ENCODE measurements around the gene TAPT1. TPM values are rescaled to one million over a fixed set of nuclear protein-coding genes. Genes with fewer than 3 reads are reported as not detected.

The TAPT1 gene
- total and polyA plus RNA-seq, 2 of the 13 experiments (the other 11 are each of a cell fraction or from before 2014, with no cell fraction given) = 24.5 to 25.3 TPM

DNA sequence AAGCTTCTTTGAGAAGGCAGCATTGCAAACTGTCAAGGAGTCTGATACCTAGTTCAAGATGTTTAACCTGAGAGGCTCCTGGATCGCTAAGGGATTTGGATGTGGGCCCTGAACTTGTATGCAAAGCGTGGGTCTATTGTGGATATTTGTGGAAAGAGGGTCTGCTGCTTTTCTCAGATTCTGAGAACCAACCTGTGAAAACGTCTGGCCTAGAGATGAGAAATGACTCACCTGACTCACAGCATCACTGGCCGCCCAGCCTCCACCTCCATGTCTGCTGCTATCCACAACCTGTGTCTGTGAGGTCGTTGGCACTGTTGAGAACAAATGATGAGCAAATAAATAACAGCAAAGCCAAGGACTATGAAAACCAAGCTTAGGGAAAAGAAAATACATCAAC, 109.1 kb downstream of the TAPT1 start:
- ChIA-PET CTCF (ENCODE audit: low intra/inter-chr PET ratio, low total read pairs) (no interaction called here), POLR2A (interaction anchor here (1.3 to 1.9 kb wide), 2 partner anchors 24 to 35 kb away, joined by 3 to 9 read pairs; no protein-coding TSS in a partner anchor)
- TF ChIP-seq, protein P1, sequence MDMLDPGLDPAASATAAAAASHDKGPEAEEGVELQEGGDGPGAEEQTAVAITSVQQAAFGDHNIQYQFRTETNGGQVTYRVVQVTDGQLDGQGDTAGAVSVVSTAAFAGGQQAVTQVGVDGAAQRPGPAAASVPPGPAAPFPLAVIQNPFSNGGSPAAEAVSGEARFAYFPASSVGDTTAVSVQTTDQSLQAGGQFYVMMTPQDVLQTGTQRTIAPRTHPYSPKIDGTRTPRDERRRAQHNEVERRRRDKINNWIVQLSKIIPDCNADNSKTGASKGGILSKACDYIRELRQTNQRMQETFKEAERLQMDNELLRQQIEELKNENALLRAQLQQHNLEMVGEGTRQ (IDR thresholded peaks at IDR 0.05; ENCODE audit: low read depth, low read length) = no peak
- TF ChIP-seq, protein P1 (CRISPR knock-in tag; IDR thresholded peaks at IDR 0.05; ENCODE audit: borderline replicate concordance) = no peak
- TF ChIP-seq ZNF251 (CRISPR knock-in tag; IDR thresholded peaks at IDR 0.05) (no peak), KAT8 (CRISPR knock-in tag; IDR thresholded peaks at IDR 0.05) (no peak)
- no peaks in the 10 kb centered on the region for H3K36me3 ChIP-seq (replicated peaks in 1 of 2; ENCODE audit: control insufficient read depth in 1 of 2, insufficient read depth in 2 of 2, low read length in 2 of 2)
- DNase-seq (ENCODE audit: low spot score) (no peak), ATAC-seq (no peak), FAIRE-seq (no peak)
- peaks cover 64% of the 10 kb centered on the region for H3K4me1 ChIP-seq (ENCODE audit: insufficient read depth, low read length)
- no peak overlapping the region for H2AFZ ChIP-seq (ENCODE audit: low read length)
- H3K4me2 ChIP-seq (ENCODE audit: low read depth, low read length) = peak overlapping the region; percentile 74
- 55% methylated on average over 5 of the region's 5 CpGs for WGBS (ENCODE audit: low lambda C conversion rate)
- H3K9me3 ChIP-seq (ENCODE audit: low read length) = no peaks in the 10 kb centered on the region
- BruUV-seq (replicated peaks) = no TSS peak
- no peaks in the 10 kb centered on the region for H3K79me2 ChIP-seq (ENCODE audit: insufficient read depth, low read length)
- H3K27me3 ChIP-seq (ENCODE audit: control insufficient read depth in 1 of 2, insufficient read depth in 2 of 2, low read length in 2 of 2) = no peaks in the 10 kb centered on the region; a peak in 1 of 5 replicates
- peak overlapping the region; percentile 31 for H3K27ac ChIP-seq (ENCODE audit: extremely low read length, insufficient read depth, low read length)
- in situ Hi-C loops (cut with HindIII; ENCODE audit: extremely low pct_ligation_motif_present, low pct_unique_long_range_greater_than_20kb) (no loop called here), intact Hi-C loops (cut with micrococcal nuclease; ENCODE audit: unreplicated experiment) (loop anchor here (10.0 kb wide), 1 partner anchor 48 kb away; no protein-coding TSS in a partner anchor)
- peak overlapping the region in 1 of 3 experiments; percentile 25; a peak in 1 of 6 replicates for H3K4me3 ChIP-seq (replicated peaks in 1 of 3; ENCODE audit: insufficient read depth in 1 of 3, low read depth in 2 of 3, low read length in 3 of 3)
- no peaks in the 10 kb centered on the region for H4K20me1 ChIP-seq (ENCODE audit: insufficient read depth, low read length)
- no peak overlapping the region for H3K9ac ChIP-seq (ENCODE audit: insufficient read depth, low read depth, low read length)

DNA sequence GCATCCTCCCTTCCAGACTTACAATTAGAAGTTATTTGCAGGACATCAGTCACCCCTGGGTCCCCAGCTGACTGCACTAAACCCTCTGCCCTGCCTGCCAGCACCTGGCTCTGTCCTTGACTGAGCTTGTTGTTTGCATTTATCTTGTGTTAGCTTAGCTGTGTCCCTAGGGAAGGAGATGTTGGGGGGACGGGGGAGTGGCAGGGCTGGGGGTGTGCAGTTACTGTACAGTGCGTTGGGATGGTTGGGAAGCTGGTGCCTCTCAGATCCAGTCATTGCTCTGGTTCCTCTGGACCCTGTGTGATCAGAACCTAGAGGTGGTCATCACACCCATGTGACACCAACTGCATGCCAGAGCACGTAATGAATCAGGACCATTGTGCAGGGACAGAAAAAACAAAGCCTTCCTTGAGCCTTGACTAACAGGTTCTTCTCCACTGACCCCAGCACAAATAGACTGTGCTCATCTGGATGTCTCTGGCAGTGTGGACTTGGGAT, 109.7 kb downstream of the TAPT1 start:
- intact Hi-C loops (cut with micrococcal nuclease; ENCODE audit: unreplicated experiment) = loop anchor here (10.0 kb wide), 1 partner anchor 48 kb away; no protein-coding TSS in a partner anchor
- WGBS (ENCODE audit: low lambda C conversion rate) = 0% methylated on average over 2 of the region's 3 CpGs
- FAIRE-seq = peak; percentile 52
- TF ChIP-seq ZFP62 (CRISPR knock-in tag; IDR thresholded peaks at IDR 0.05) (no peak), NCOA2 (CRISPR knock-in tag; IDR thresholded peaks at IDR 0.05) (peak; percentile 50; the same call in 1 of the 2 replicates), ZSCAN12 (CRISPR knock-in tag; IDR thresholded peaks at IDR 0.05) (no peak), HMG20A (CRISPR knock-in tag; IDR thresholded peaks at IDR 0.05; ENCODE audit: borderline replicate concordance) (no peak), NBN (conservative IDR thresholded peaks at IDR 0.05) (no peak), ZNF205 (CRISPR knock-in tag; IDR thresholded peaks at IDR 0.05) (no peak), PRPF4 (IDR thresholded peaks at IDR 0.05; ENCODE audit: low read depth, low read length, poor library complexity, severe bottlenecking) (no peak)
- TF ChIP-seq, protein P2, sequence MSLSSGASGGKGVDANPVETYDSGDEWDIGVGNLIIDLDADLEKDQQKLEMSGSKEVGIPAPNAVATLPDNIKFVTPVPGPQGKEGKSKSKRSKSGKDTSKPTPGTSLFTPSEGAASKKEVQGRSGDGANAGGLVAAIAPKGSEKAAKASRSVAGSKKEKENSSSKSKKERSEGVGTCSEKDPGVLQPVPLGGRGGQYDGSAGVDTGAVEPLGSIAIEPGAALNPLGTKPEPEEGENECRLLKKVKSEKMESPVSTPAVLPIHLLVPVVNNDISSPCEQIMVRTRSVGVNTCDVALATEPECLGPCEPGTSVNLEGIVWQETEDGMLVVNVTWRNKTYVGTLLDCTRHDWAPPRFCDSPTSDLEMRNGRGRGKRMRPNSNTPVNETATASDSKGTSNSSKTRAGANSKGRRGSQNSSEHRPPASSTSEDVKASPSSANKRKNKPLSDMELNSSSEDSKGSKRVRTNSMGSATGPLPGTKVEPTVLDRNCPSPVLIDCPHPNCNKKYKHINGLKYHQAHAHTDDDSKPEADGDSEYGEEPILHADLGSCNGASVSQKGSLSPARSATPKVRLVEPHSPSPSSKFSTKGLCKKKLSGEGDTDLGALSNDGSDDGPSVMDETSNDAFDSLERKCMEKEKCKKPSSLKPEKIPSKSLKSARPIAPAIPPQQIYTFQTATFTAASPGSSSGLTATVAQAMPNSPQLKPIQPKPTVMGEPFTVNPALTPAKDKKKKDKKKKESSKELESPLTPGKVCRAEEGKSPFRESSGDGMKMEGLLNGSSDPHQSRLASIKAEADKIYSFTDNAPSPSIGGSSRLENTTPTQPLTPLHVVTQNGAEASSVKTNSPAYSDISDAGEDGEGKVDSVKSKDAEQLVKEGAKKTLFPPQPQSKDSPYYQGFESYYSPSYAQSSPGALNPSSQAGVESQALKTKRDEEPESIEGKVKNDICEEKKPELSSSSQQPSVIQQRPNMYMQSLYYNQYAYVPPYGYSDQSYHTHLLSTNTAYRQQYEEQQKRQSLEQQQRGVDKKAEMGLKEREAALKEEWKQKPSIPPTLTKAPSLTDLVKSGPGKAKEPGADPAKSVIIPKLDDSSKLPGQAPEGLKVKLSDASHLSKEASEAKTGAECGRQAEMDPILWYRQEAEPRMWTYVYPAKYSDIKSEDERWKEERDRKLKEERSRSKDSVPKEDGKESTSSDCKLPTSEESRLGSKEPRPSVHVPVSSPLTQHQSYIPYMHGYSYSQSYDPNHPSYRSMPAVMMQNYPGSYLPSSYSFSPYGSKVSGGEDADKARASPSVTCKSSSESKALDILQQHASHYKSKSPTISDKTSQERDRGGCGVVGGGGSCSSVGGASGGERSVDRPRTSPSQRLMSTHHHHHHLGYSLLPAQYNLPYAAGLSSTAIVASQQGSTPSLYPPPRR (CRISPR knock-in tag; IDR thresholded peaks at IDR 0.05; ENCODE audit: borderline replicate concordance) = 0 out of 2 replicates have a peak, but pooled peaks have one; percentile 31

More for the DNA sequence above, 109.7 kb downstream of the TAPT1 start:
- in situ Hi-C loops (cut with HindIII; ENCODE audit: extremely low pct_ligation_motif_present, low pct_unique_long_range_greater_than_20kb) = no loop called here
- H3K79me2 ChIP-seq (ENCODE audit: insufficient read depth, low read length) = no peaks in the 10 kb centered on the region
- peak overlapping the region; percentile 31 for H3K27ac ChIP-seq (ENCODE audit: extremely low read length, insufficient read depth, low read length)
- H4K20me1 ChIP-seq (ENCODE audit: insufficient read depth, low read length) = no peaks in the 10 kb centered on the region
- POLR2A ChIA-PET = interaction anchor here (1.3 to 1.9 kb wide), 6 partner anchors 13 to 87 kb away, joined by 3 to 9 read pairs (median 4); no protein-coding TSS in a partner anchor
- peaks cover 70% of the 10 kb centered on the region for H3K4me1 ChIP-seq (ENCODE audit: insufficient read depth, low read length)
- H2AFZ ChIP-seq (ENCODE audit: low read length) = no peak overlapping the region
- no peaks in the 10 kb centered on the region for H3K9me3 ChIP-seq (ENCODE audit: low read length)
- DNase-seq (ENCODE audit: low spot score) = peak; percentile 73
- H3K4me2 ChIP-seq (ENCODE audit: low read depth, low read length) = peak overlapping the region; percentile 74
- ATAC-seq = peak; percentile 87
- no peaks in the 10 kb centered on the region for H3K36me3 ChIP-seq (replicated peaks in 1 of 2; ENCODE audit: control insufficient read depth in 1 of 2, insufficient read depth in 2 of 2, low read length in 2 of 2)
- no TSS peak for BruUV-seq (replicated peaks)
- peak overlapping the region in 1 of 3 experiments; percentile 25; a peak in 1 of 6 replicates for H3K4me3 ChIP-seq (replicated peaks in 1 of 3; ENCODE audit: insufficient read depth in 1 of 3, low read depth in 2 of 3, low read length in 3 of 3)
- no peak overlapping the region; the same call in 1 of the 2 replicates for H3K9ac ChIP-seq (ENCODE audit: insufficient read depth, low read depth, low read length)
- no peaks in the 10 kb centered on the region; a peak in 1 of 5 replicates for H3K27me3 ChIP-seq (ENCODE audit: control insufficient read depth in 1 of 2, insufficient read depth in 2 of 2, low read length in 2 of 2)
- CTCF ChIA-PET (ENCODE audit: low intra/inter-chr PET ratio, low total read pairs) = no interaction called here

Data from HepG2 (cell line).